Measurements from ENCODE around the gene KIFAP3.

KIFAP3 gene

DNA sequence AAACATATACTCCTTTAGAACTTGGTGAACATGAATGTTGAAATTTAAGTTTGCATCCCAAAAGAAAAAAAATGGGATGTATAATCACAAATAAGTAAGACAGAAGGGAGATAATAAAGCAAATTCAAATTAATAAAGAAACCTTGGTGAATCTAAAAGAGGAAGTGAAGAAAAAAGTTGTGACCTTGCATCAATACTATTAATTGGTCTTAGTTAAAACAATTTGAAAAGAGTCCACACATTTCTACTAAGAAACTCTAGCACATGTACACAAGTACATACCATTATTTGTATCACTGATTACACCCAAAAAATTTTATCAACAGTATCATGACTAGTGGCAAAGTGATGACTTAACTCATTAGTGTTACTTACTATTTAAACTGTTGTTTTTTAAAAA lies 100.4 kb downstream of the KIFAP3 start:
- TF ChIP-seq, protein P1, sequence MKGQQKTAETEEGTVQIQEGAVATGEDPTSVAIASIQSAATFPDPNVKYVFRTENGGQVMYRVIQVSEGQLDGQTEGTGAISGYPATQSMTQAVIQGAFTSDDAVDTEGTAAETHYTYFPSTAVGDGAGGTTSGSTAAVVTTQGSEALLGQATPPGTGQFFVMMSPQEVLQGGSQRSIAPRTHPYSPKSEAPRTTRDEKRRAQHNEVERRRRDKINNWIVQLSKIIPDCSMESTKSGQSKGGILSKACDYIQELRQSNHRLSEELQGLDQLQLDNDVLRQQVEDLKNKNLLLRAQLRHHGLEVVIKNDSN (IDR thresholded peaks at IDR 0.05) = no peak
- TF ChIP-seq EP300 (IDR thresholded peaks at IDR 0.05; ENCODE audit: borderline replicate concordance) (no peak), EGR1 (IDR thresholded peaks at IDR 0.05) (no peak), ZBTB7A (IDR thresholded peaks at IDR 0.05; ENCODE audit: low read depth) (no peak), TCF12 (IDR thresholded peaks at IDR 0.05; ENCODE audit: low read depth) (no peak), YY1 (IDR thresholded peaks at IDR 0.05; ENCODE audit: low read depth) (no peak), CEBPB (IDR thresholded peaks at IDR 0.05) (no peak), NFIC (IDR thresholded peaks at IDR 0.05) (no peak), RAD21 (IDR thresholded peaks at IDR 0.05; ENCODE audit: low read depth) (no peak), TAF1 (IDR thresholded peaks at IDR 0.05; ENCODE audit: low read depth) (no peak)
- TF ChIP-seq, protein P2, sequence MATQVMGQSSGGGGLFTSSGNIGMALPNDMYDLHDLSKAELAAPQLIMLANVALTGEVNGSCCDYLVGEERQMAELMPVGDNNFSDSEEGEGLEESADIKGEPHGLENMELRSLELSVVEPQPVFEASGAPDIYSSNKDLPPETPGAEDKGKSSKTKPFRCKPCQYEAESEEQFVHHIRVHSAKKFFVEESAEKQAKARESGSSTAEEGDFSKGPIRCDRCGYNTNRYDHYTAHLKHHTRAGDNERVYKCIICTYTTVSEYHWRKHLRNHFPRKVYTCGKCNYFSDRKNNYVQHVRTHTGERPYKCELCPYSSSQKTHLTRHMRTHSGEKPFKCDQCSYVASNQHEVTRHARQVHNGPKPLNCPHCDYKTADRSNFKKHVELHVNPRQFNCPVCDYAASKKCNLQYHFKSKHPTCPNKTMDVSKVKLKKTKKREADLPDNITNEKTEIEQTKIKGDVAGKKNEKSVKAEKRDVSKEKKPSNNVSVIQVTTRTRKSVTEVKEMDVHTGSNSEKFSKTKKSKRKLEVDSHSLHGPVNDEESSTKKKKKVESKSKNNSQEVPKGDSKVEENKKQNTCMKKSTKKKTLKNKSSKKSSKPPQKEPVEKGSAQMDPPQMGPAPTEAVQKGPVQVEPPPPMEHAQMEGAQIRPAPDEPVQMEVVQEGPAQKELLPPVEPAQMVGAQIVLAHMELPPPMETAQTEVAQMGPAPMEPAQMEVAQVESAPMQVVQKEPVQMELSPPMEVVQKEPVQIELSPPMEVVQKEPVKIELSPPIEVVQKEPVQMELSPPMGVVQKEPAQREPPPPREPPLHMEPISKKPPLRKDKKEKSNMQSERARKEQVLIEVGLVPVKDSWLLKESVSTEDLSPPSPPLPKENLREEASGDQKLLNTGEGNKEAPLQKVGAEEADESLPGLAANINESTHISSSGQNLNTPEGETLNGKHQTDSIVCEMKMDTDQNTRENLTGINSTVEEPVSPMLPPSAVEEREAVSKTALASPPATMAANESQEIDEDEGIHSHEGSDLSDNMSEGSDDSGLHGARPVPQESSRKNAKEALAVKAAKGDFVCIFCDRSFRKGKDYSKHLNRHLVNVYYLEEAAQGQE (IDR thresholded peaks at IDR 0.05; ENCODE audit: low read depth) = no peak
- TF ChIP-seq, protein P3, sequence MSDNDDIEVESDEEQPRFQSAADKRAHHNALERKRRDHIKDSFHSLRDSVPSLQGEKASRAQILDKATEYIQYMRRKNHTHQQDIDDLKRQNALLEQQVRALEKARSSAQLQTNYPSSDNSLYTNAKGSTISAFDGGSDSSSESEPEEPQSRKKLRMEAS (IDR thresholded peaks at IDR 0.05) = no peak

DNA sequence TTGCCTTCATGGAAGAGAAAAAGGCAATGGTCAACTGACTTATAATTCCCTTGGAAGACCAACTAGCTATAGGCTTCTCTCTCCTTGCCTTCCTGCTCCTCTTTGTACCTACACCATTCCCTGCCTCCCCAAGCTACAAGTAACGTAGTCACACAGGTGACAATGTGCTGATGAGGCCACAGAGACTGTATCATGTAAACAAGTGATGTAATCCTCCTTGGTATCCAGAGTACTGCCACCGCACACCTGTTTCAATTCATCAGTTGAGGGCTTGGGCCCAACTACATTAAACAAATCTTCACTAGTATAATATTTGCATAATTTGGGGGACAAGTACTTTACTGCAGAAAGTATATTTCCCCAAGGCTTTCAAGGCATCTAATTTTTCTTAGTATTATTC lies 104.4 kb downstream of the KIFAP3 start:
- TF ChIP-seq TCF12 (IDR thresholded peaks at IDR 0.05; ENCODE audit: low read depth) (no peak), EP300 (IDR thresholded peaks at IDR 0.05; ENCODE audit: borderline replicate concordance) (no peak), TAF1 (IDR thresholded peaks at IDR 0.05; ENCODE audit: low read depth) (no peak), NFIC (IDR thresholded peaks at IDR 0.05) (no peak), CEBPB (IDR thresholded peaks at IDR 0.05) (no peak), EGR1 (IDR thresholded peaks at IDR 0.05) (no peak), CREB1 (IDR thresholded peaks at IDR 0.05; ENCODE audit: low read depth) (no peak)
- TF ChIP-seq, protein P3 (IDR thresholded peaks at IDR 0.05) = no peak

DNA sequence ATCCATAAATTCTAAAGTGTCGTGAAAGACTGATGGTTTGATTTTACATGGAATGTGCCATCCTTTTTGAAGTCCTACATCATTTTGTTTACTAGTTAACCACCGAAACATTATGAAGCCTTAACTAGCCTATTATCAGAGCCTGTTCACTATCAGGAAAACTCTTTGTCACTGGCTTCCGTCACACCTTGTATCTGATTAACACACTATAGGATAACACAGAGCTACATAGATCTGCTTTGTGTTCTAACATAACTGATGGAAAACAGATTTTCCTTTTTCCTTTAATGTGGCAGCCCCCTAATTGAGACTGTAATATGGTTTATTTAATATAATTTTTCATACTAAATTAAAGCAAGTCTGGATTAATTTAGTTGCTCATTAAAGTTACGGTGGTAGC lies 106.3 kb downstream of the KIFAP3 start:
- no peak for TF ChIP-seq TEAD4 (IDR thresholded peaks at IDR 0.05)
- no peak for TF ChIP-seq RAD21 (IDR thresholded peaks at IDR 0.05; ENCODE audit: low read depth)
- TF ChIP-seq NFIC (IDR thresholded peaks at IDR 0.05) = no peak
- no peak for TF ChIP-seq TCF12 (IDR thresholded peaks at IDR 0.05; ENCODE audit: low read depth)
- TF ChIP-seq CREB1 (IDR thresholded peaks at IDR 0.05; ENCODE audit: low read depth) = no peak
- TF ChIP-seq YY1 (IDR thresholded peaks at IDR 0.05; ENCODE audit: low read depth) = no peak
- no peak for TF ChIP-seq CEBPB (IDR thresholded peaks at IDR 0.05)
- TF ChIP-seq, protein P1 (IDR thresholded peaks at IDR 0.05) = no peak
- no peak for TF ChIP-seq ZBTB7A (IDR thresholded peaks at IDR 0.05; ENCODE audit: low read depth)
- TF ChIP-seq, protein P2 (IDR thresholded peaks at IDR 0.05; ENCODE audit: low read depth) = no peak
- TF ChIP-seq EP300 (IDR thresholded peaks at IDR 0.05; ENCODE audit: borderline replicate concordance) = no peak

DNA sequence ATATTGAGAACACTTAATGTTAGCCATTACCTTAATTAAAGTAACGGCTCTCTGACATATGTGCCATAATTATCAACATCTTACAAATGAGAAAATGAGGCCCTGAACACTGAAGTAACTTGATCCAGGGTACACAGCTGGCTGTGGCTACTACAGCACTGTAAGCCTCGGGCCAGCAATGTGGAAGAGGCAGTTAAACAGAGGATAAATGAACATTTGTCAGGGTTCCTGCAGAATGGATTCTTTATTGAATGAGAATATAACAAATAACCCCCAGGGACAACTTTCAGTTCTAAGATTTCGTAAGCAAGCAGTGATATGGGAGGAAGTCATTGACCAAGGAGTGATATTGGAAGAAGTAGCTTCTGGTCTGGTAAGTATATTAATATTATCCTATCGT lies 110.3 kb downstream of the KIFAP3 start:
- TF ChIP-seq NFIC (IDR thresholded peaks at IDR 0.05) (no peak), TEAD4 (IDR thresholded peaks at IDR 0.05) (no peak), CEBPB (IDR thresholded peaks at IDR 0.05) (no peak), FOXM1 (IDR thresholded peaks at IDR 0.05; ENCODE audit: borderline replicate concordance, low read depth) (no peak), EP300 (IDR thresholded peaks at IDR 0.05; ENCODE audit: borderline replicate concordance) (no peak), YY1 (IDR thresholded peaks at IDR 0.05; ENCODE audit: low read depth) (no peak), EGR1 (IDR thresholded peaks at IDR 0.05) (no peak), ZBTB7A (IDR thresholded peaks at IDR 0.05; ENCODE audit: low read depth) (no peak), CREB1 (IDR thresholded peaks at IDR 0.05; ENCODE audit: low read depth) (no peak), RAD21 (IDR thresholded peaks at IDR 0.05; ENCODE audit: low read depth) (no peak), TAF1 (IDR thresholded peaks at IDR 0.05; ENCODE audit: low read depth) (no peak), TCF12 (IDR thresholded peaks at IDR 0.05; ENCODE audit: low read depth) (no peak)
- TF ChIP-seq, protein P3 (IDR thresholded peaks at IDR 0.05) = no peak
- TF ChIP-seq, protein P1 (IDR thresholded peaks at IDR 0.05) = no peak
- TF ChIP-seq, protein P2 (IDR thresholded peaks at IDR 0.05; ENCODE audit: low read depth) = no peak

Data from Ishikawa (cell line).